GM12878 (cell line): ENCODE results near the gene GRIN2A. TPM values are rescaled to one million over a fixed set of nuclear protein-coding genes. Genes with fewer than 3 reads are reported as not detected.
A peak's percentile ranks its signal among the peaks of the same experiment; 100 is the strongest.

Source experiments
- ATAC-seq: fragments of 200-7000 bp; cut with Tn5 transposase; 3 replicates; pipeline ENCODE4 v1.9.1; 2020; ENCODE audit warnings: mild to moderate bottlenecking, moderate library complexity
- BruUV-seq: library from RNA; stranded (reverse); fragments of 400-500 nt; replicated peaks from 2 replicates; lab custom pipeline; 2021; lab: Mats Ljungman, UMichigan
- CTCF ChIA-PET: fragments of 300-600 bp; sonication (Branson Sonifier 250); formaldehyde crosslinking; extraction: SDS; loops from one replicate; lab custom pipeline; 2021; ENCODE audit warnings: inconsistent platforms; lab: Yijun Ruan, JAX
- POLR2A ChIA-PET: fragments of 350-600 bp; formaldehyde crosslinking; extraction: SDS; loops from one replicate; lab custom pipeline; 2021; ENCODE audit warnings: inconsistent platforms; lab: Charles Lee
- RAD21 ChIA-PET: fragments of 300-600 bp; sonication (Branson Sonifier 250); formaldehyde crosslinking; loops from one replicate; lab custom pipeline; 2023; ENCODE audit warnings: antibody characterized with exemption; ENCODE audit not compliant: unreplicated experiment; lab: Charles Lee
- SMC1A ChIA-PET: fragments of 300-600 bp; sonication (Branson Sonifier 250); formaldehyde crosslinking; loops from one replicate; lab custom pipeline; 2023; ENCODE audit not compliant: unreplicated experiment, uncharacterized antibody; lab: Charles Lee
- DNase-seq: peaks from one replicate; pipeline ENCODE4 v3.0.0-alpha.2; 2011; ENCODE audit warnings: low read depth, low spot score
- FAIRE-seq: peaks from 3 replicates; lab custom pipeline; 2011; peaks lifted over from hg19 to GRCh38; lab: Jason Lieb, UNC
- H2AFZ ChIP-seq: 2 replicates; pipeline ENCODE4 v1.6.0; 2011; ENCODE audit warnings: low read depth, low read length, control low read depth; ENCODE audit not compliant: control insufficient read depth
- H3K27ac ChIP-seq: 2 replicates; pipeline ENCODE4 v1.5.1; 2011; ENCODE audit warnings: control low read depth; ENCODE audit not compliant: control insufficient read depth, insufficient read depth
- H3K27me3 ChIP-seq, 2 experiments: replicated peaks in 1 of 2; 2 replicates each; pipeline versions ENCODE4 v1.6.0 to v1.6.1; 2011; ENCODE audit warnings: low read length in 1 of 2; ENCODE audit not compliant: control insufficient read depth in 2 of 2, insufficient read depth in 2 of 2
- H3K36me3 ChIP-seq, 2 experiments: 2 replicates each; pipeline ENCODE4 v1.5.1; 2011; ENCODE audit warnings: low read length in 1 of 2; ENCODE audit not compliant: control insufficient read depth in 2 of 2, insufficient read depth in 2 of 2
- H3K4me1 ChIP-seq: 2 replicates; pipeline ENCODE4 v1.6.1; 2011; ENCODE audit warnings: mild to moderate bottlenecking, low read length, moderate library complexity, mixed read lengths; ENCODE audit not compliant: control insufficient read depth, insufficient read depth
- H3K4me2 ChIP-seq: 2 replicates; pipeline ENCODE4 v1.6.0; 2011; ENCODE audit warnings: control low read depth; ENCODE audit not compliant: control insufficient read depth, insufficient read depth
- H3K4me3 ChIP-seq: fragments of 200-600 bp; sonication (generic); 2 replicates; pipeline ENCODE4 v1.5.1; 2016
- H3K79me2 ChIP-seq: 2 replicates; pipeline ENCODE4 v1.6.0; 2011; ENCODE audit warnings: low read length; ENCODE audit not compliant: control insufficient read depth, insufficient read depth
- H3K9ac ChIP-seq: 2 replicates; pipeline ENCODE4 v1.8.0; 2011; ENCODE audit warnings: low read length, control low read depth, mixed read lengths; ENCODE audit not compliant: control insufficient read depth, insufficient read depth
- H3K9me3 ChIP-seq: replicated peaks from 3 replicates; pipeline ENCODE4 v1.5.1; 2011; ENCODE audit warnings: mild to moderate bottlenecking, low read length; ENCODE audit not compliant: control insufficient read depth, insufficient read depth
- H4K20me1 ChIP-seq: 2 replicates; pipeline ENCODE4 v1.6.0; 2011; ENCODE audit not compliant: control insufficient read depth, insufficient read depth
- CBFB ChIP-seq: IDR thresholded peaks from 2 replicates; pipeline ENCODE4 v1.6.1; 2016; ENCODE audit warnings: antibody characterized with exemption, low read depth
- E4F1 ChIP-seq: fragments of 450-650 bp; IDR thresholded peaks from 2 replicates; pipeline ENCODE4 v1.6.1; 2018; ENCODE audit warnings: borderline replicate concordance, mild to moderate bottlenecking; ENCODE audit not compliant: partially characterized antibody
- EGR1 ChIP-seq, 2 experiments: IDR thresholded peaks; 1 replicate in 1 of 2; 2 replicates in 1 of 2; pipeline ENCODE4 v1.6.1; 2011 to 2012; ENCODE audit warnings: low read depth in 2 of 2, low read length in 2 of 2, borderline replicate concordance in 1 of 2, mild to moderate bottlenecking in 1 of 2, moderate library complexity in 1 of 2
- FOXK2 ChIP-seq: fragments of 450-650 bp; IDR thresholded peaks from 2 replicates; pipeline ENCODE4 v1.6.1; 2017; ENCODE audit warnings: mild to moderate bottlenecking, moderate library complexity
- MLLT1 ChIP-seq: fragments of 450-650 bp; IDR thresholded peaks from 2 replicates; pipeline ENCODE4 v1.6.1; 2016; ENCODE audit warnings: mild to moderate bottlenecking
- NR2F1 ChIP-seq: fragments of 450-650 bp; conservative IDR thresholded peaks from 2 replicates; pipeline ENCODE4 v1.6.1; 2017; ENCODE audit warnings: mild to moderate bottlenecking
- RELA ChIP-seq: fragments of 450-650 bp; IDR thresholded peaks from 2 replicates; pipeline ENCODE4 v1.8.0; 2014; ENCODE audit warnings: borderline replicate concordance; ENCODE audit not compliant: partially characterized antibody
- SUZ12 ChIP-seq: fragments of 200-600 bp; sonication (generic); IDR thresholded peaks from one replicate; pipeline ENCODE4 v1.6.1; 2018; ENCODE audit warnings: antibody characterized with exemption, mild to moderate bottlenecking; ENCODE audit not compliant: unreplicated experiment
- WGBS: methylation state at CpG from one replicate; pipeline ENCODE4 v1.1.6; 2016; ENCODE audit warnings: low lambda C conversion rate; ENCODE audit not compliant: insufficient replicate concordance, insufficient coverage; ENCODE audit errors: missing lambda C conversion rate; 5-methylcytosine and 5-hydroxymethylcytosine counted together
- in situ Hi-C: fragments of 300-500 bp; cut with MboI; formaldehyde crosslinking; loops from 9 replicates; pipeline ENCODE4 v1.14.3; 2018; ENCODE audit warnings: mixed read lengths
- intact Hi-C: fragments of 100-400 bp; cut with micrococcal nuclease; formaldehyde crosslinking; loops from one replicate; pipeline ENCODE4 v1.14.2; 2022; ENCODE audit not compliant: unreplicated experiment
- polyA plus RNA-seq, 11 experiments: library from polyadenylated mRNA; depleted of rRNA in 4 of 11; unstranded in 6 of 11; stranded (reverse) in 5 of 11; fragments of >200 nt; fragmentation: Nextera tagmentation in 4 of 11; fragmentation: Illumina TruSeq in 1 of 11; extraction: Ambion mirVana in 4 of 11; extraction: Trizol in 1 of 11; gene quantifications; 1 replicate in 1 of 11; 2 replicates in 10 of 11; pipeline versions ENCODE4 v1.2.1 to v1.2.3, GENCODE V29; 2011 to 2016; ENCODE audit warnings: inconsistent platforms in 2 of 11, missing spikeins in 2 of 11, low read depth in 1 of 11
- total RNA-seq, 4 experiments: library from RNA; depleted of rRNA in 3 of 4; stranded (reverse); fragments of >200 nt in 3 of 4; fragmentation: Illumina TruSeq in 1 of 4; extraction: Trizol in 1 of 4; gene quantifications; 2 replicates each; pipeline versions ENCODE4 v1.2.1 to v1.2.3, GENCODE V29; 2013 to 2021

The GRIN2A gene
- total and polyA plus RNA-seq, 10 of the 15 experiments (the other 5 are each of a cell fraction or from before 2014, with no cell fraction given) = 2.4 to 13.3 (median 7.3) TPM

GRCh38 chr16:9949396-9949795 lies 232.8 kb downstream of the GRIN2A start:
- H3K4me1 ChIP-seq = no peaks in the 10 kb centered on the region
- POLR2A ChIA-PET = interaction anchor here (1.5 kb wide), 1 partner anchor 37 kb away, joined by 3 read pairs; no protein-coding TSS in a partner anchor
- DNase-seq (no peak), ATAC-seq (no peak), FAIRE-seq (no peak)
- H3K9ac ChIP-seq = no peak overlapping the region
- H3K4me3 ChIP-seq = no peak overlapping the region
- SMC1A ChIA-PET = interaction anchor here (0.8 to 5.3 kb wide), 4 partner anchors 8 to 119 kb away, joined by 3 to 52 read pairs (median 4); no protein-coding TSS in a partner anchor
- H3K79me2 ChIP-seq = no peaks in the 10 kb centered on the region
- in situ Hi-C loops = no loop called here
- RAD21 ChIA-PET = interaction anchor here (1.0 kb wide), 1 partner anchor 26 kb away, joined by 3 read pairs; no protein-coding TSS in a partner anchor
- no TSS peak for BruUV-seq
- no peaks in the 10 kb centered on the region for H3K27me3 ChIP-seq
- H3K9me3 ChIP-seq = no peaks in the 10 kb centered on the region
- H2AFZ ChIP-seq = no peak overlapping the region
- no peak overlapping the region for H3K27ac ChIP-seq
- no peaks in the 10 kb centered on the region for H4K20me1 ChIP-seq
- intact Hi-C loops = no loop called here
- TF ChIP-seq CBFB = no peak
- TF ChIP-seq RELA = no peak
- no peak for TF ChIP-seq SUZ12
- no peak for TF ChIP-seq NR2F1
- 0 out of 2 replicates have a peak, but pooled peaks have one; percentile 10 for TF ChIP-seq FOXK2
- H3K4me2 ChIP-seq = no peak overlapping the region
- 17% methylated on average over 5 of the region's 5 CpGs for WGBS
- CTCF ChIA-PET = interaction anchor here (1.7 kb wide), 1 partner anchor 29 kb away, joined by 3 read pairs; no protein-coding TSS in a partner anchor
- H3K36me3 ChIP-seq = no peaks in the 10 kb centered on the region

- ChIA-PET SMC1A (interaction anchor here (0.8 to 5.3 kb wide), 5 partner anchors 9 to 118 kb away, joined by 3 to 52 read pairs (median 3); no protein-coding TSS in a partner anchor), CTCF (interaction anchor here (1.7 kb wide), 1 partner anchor 29 kb away, joined by 3 read pairs; no protein-coding TSS in a partner anchor), POLR2A (interaction anchor here (1.5 kb wide), 1 partner anchor 36 kb away, joined by 3 read pairs; no protein-coding TSS in a partner anchor), RAD21 (interaction anchor here (0.7 to 1.0 kb wide), 2 partner anchors 9 to 26 kb away, joined by 3 read pairs; no protein-coding TSS in a partner anchor)
- Histone ChIP-seq H3K4me3 (no peak overlapping the region), H3K27me3 (no peaks in the 10 kb centered on the region), H3K9me3 (no peaks in the 10 kb centered on the region), H3K27ac (no peak overlapping the region), H4K20me1 (no peaks in the 10 kb centered on the region), H3K36me3 (no peaks in the 10 kb centered on the region), H3K9ac (no peak overlapping the region), H3K4me1 (no peaks in the 10 kb centered on the region)
- FAIRE-seq = no peak
- intact Hi-C loops = no loop called here
- WGBS = 11% methylated on average over 4 of the region's 4 CpGs
- BruUV-seq = no TSS peak
- no peak for TF ChIP-seq EGR1 (IDR thresholded peaks at IDR 0.05; ENCODE audit: borderline replicate concordance in 1 of 2, low read depth in 2 of 2, low read length in 2 of 2)
- TF ChIP-seq E4F1 = no peak
- no peak for TF ChIP-seq MLLT1
- TF ChIP-seq, all 136 proteins: peak for 0
- H3K4me2 ChIP-seq = no peak overlapping the region
- DNase-seq = no peak
- in situ Hi-C loops = no loop called here
- no peaks in the 10 kb centered on the region for H3K79me2 ChIP-seq
- ATAC-seq = no peak
- H2AFZ ChIP-seq = no peak overlapping the region
Observed at GRCh38 chr16:9948933-9949332, 233.3 kb downstream of the GRIN2A start.
